ENCODE results near the gene ANGEL1. TPM values are rescaled to one million over a fixed set of nuclear protein-coding genes. Genes with fewer than 3 reads are reported as not detected.

ANGEL1 gene
- total and polyA plus RNA-seq, 2 of the 8 experiments (the other 6 are each of a cell fraction or from before 2014, with no cell fraction given) = 26.8 to 27.2 TPM

DNA sequence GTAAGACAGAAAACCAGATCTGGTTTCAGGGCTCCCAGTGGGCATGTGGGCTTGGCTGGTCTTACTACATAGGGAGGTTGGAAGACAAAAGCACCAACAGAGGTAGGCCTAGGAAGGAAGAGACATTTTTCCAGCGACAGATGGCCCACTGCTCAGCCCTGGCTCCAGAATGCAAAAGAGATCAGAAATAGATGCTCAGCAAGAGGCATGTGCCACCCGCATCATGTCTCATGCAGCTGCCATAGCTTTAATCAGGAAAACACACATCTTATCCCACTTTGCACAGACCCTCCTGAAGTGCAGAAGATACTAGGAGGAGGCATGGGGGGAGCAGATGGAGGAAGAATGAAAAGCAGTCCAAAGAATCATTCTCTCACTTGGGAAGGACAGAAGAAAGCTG is 26.1 kb downstream of the ANGEL1 start (continued):
- TF ChIP-seq SRF (IDR thresholded peaks at IDR 0.05; ENCODE audit: low read depth, low read length) = no peak
- no peak for TF ChIP-seq SP1 (IDR thresholded peaks at IDR 0.05; ENCODE audit: low read depth, low read length)
- no peak for TF ChIP-seq KDM4A (IDR thresholded peaks at IDR 0.05; ENCODE audit: low read depth, low read length, severe bottlenecking)
- no peak for TF ChIP-seq GABPA (IDR thresholded peaks at IDR 0.05; ENCODE audit: borderline replicate concordance, insufficient read depth, low read length)
- TF ChIP-seq FOSL1 (IDR thresholded peaks at IDR 0.05; ENCODE audit: insufficient read depth, low read depth, low read length) = no peak
- TF ChIP-seq POU5F1 (IDR thresholded peaks at IDR 0.05; ENCODE audit: low read depth, low read length) = no peak
- TF ChIP-seq PHF8 (conservative IDR thresholded peaks at IDR 0.05; ENCODE audit: low read depth, low read length) = no peak
- TF ChIP-seq CEBPB (IDR thresholded peaks at IDR 0.05; ENCODE audit: low read depth, low read length) = no peak
- no peak for TF ChIP-seq SUZ12 (IDR thresholded peaks at IDR 0.05; ENCODE audit: low read length)

All from H1 (cell line).